Activated T-helper 2 cell treated with anti-CD3 and anti-CD28 coated beads, Interferon-gamma antibody, Interleukin-2, Interleukin-4, amounts not matched to agents 10 μg/mL and 5 μg/mL and 100 μg/mL, durations not matched to agents 14 hours and 24 hours and 36 hours (primary cell): ENCODE measurements around the gene CCDC187. TPM values are rescaled to one million over a fixed set of nuclear protein-coding genes. Genes with fewer than 3 reads are reported as not detected.

Experiments
- total RNA-seq: library from RNA; stranded (reverse); gene quantifications from 2 replicates; pipeline ENCODE4 v1.2.3, GENCODE V29; 2022

CCDC187 gene
- total RNA-seq, 1 donor from 2014 or later: not detected

Other genes with a start within 250 kb of the CCDC187 start
- 5.4 and 5.5 TPM in 2 replicates for gene NACC2, start 208.8 kb downstream of the CCDC187 start, total RNA-seq
- gene TMEM250, start 185.2 kb downstream of the CCDC187 start, total RNA-seq: 43.1 and 43.5 TPM in 2 replicates
- not detected in 2 replicates for gene LHX3, start 99.0 kb downstream of the CCDC187 start, total RNA-seq
- 24.9 and 25.4 TPM in 2 replicates for gene QSOX2, start 58.3 kb downstream of the CCDC187 start, total RNA-seq
- 24.5 and 25.8 TPM in 2 replicates for gene GPSM1, start 23.4 kb upstream of the CCDC187 start, total RNA-seq
- gene DNLZ, start 59.6 kb upstream of the CCDC187 start, total RNA-seq: 25.4 and 31.0 TPM in 2 replicates
- gene CARD9, start 69.6 kb upstream of the CCDC187 start, total RNA-seq: 16.2 and 17.6 TPM in 2 replicates
- gene SNAPC4, start 96.1 kb upstream of the CCDC187 start, total RNA-seq: 22.7 and 22.9 TPM in 2 replicates
- gene ENTR1, start 106.5 kb upstream of the CCDC187 start, total RNA-seq: 66.4 and 75.6 TPM in 2 replicates
- 111 TPM in 2 replicates for gene PMPCA, start 106.6 kb upstream of the CCDC187 start, total RNA-seq
- gene INPP5E, start 135.8 kb upstream of the CCDC187 start, total RNA-seq: 20.8 and 21.8 TPM in 2 replicates
- gene SEC16A, start 178.9 kb upstream of the CCDC187 start, total RNA-seq: 74.5 and 77.5 TPM in 2 replicates
- gene NOTCH1, start 242.0 kb upstream of the CCDC187 start, total RNA-seq: 81.3 and 83.8 TPM in 2 replicates